ENCODE data around the gene SLC44A3. TPM values are rescaled to one million over a fixed set of nuclear protein-coding genes. Genes with fewer than 3 reads are reported as not detected.

SLC44A3 gene
- total and polyA plus RNA-seq, 2 of the 4 experiments (the other 2 are of a cell fraction) = 0.31 to 0.54 TPM

DNA sequence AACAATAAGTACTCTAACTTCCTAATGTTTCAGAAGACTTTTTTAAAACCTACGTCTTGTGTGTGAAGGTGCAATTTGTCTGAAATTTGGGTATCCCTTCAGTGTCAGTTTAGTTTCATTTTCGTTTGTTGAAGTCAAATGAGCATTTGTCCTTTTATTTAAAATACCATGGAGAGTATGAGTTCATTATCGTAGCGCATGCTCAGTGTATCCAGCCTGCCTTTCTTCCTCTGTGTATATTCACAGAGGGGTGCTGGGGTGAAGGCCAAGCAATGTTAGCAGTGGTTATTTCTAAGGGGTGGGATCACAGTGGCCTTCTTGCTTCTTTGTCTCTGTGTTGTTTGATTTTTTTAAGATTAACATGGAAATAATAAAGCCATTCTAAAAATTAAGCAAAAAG lies 63.5 kb downstream of the SLC44A3 start:
- no TSS peak for BruUV-seq (replicated peaks)
- dilution Hi-C loops (cut with HindIII; ENCODE audit: low sequenced_read_pairs, unreplicated experiment) = no loop called here
- H3K9ac ChIP-seq (ENCODE audit: low read depth, low read length) = peak overlapping the region; percentile 68; the same call in 1 of the 2 replicates

More for the DNA sequence above, 63.5 kb downstream of the SLC44A3 start:
- peak overlapping the region; percentile 76 to 84 for H4K8ac ChIP-seq (ENCODE audit: low read depth in 2 of 2, low read length in 2 of 2)
- no peaks in the 10 kb centered on the region for H3K27me3 ChIP-seq (ENCODE audit: control insufficient read depth, insufficient read depth, low read length)
- peak overlapping the region; percentile 5; the same call in 1 of the 2 replicates for H3K14ac ChIP-seq (replicated peaks; ENCODE audit: low read depth, low read length)
- peak overlapping the region; percentile 95 for H3K18ac ChIP-seq (ENCODE audit: low read depth, low read length)
- peak overlapping the region; percentile 89 for H3K27ac ChIP-seq (ENCODE audit: insufficient read depth, low read length)
- H3K36me3 ChIP-seq (ENCODE audit: control insufficient read depth, insufficient read depth, low read length) = no peaks in the 10 kb centered on the region
- H2AK9ac ChIP-seq (replicated peaks; ENCODE audit: low read depth, low read length, poor library complexity) = no peak overlapping the region
- peaks cover 16% of the 10 kb centered on the region for H3K9me1 ChIP-seq (ENCODE audit: insufficient read depth, low read length)
- H3K4me3 ChIP-seq (ENCODE audit: insufficient read depth, low read depth, low read length) = no peak overlapping the region; the same call in 1 of the 2 replicates
- H3K9me3 ChIP-seq (ENCODE audit: control insufficient read depth, insufficient read depth, low read length) = no peaks in the 10 kb centered on the region
- no CpG with 5 or more reads among the region's 4 CpGs for WGBS, 2 experiments (ENCODE audit: extremely low coverage in 2 of 2, insufficient read length in 1 of 2)
- no peak overlapping the region; the same call in 1 of the 2 replicates for H3K23ac ChIP-seq (ENCODE audit: low read depth, low read length)
- no peak; the same call in none of the 2 replicates for ATAC-seq (ENCODE audit: low read depth)
- H4K5ac ChIP-seq (ENCODE audit: low read depth, low read length) = peak overlapping the region; percentile 61; the same call in 1 of the 2 replicates
- no peak overlapping the region for H2AFZ ChIP-seq (replicated peaks; ENCODE audit: low read length, poor library complexity)
- peak overlapping the region; percentile 48; the same call in 1 of the 3 replicates for H2BK15ac ChIP-seq (ENCODE audit: low read depth, low read length)
- peak overlapping the region; percentile 48; the same call in 1 of the 2 replicates for H3K56ac ChIP-seq (ENCODE audit: extremely low read depth, insufficient read depth, low read length)
- peak overlapping the region; percentile 42; the same call in 1 of the 2 replicates for H3K4ac ChIP-seq (ENCODE audit: low read depth, low read length)
- intact Hi-C loops (cut with micrococcal nuclease) (loop anchor here (2.0 kb wide), 1 partner anchor 29 kb away; no protein-coding TSS in a partner anchor), in situ Hi-C loops (cut with MboI; ENCODE audit: low sequenced_read_pairs) (no loop called here)
- peaks cover 8% of the 10 kb centered on the region for H3K4me1 ChIP-seq (ENCODE audit: control insufficient read depth, insufficient read depth, low read length)
- H2AK5ac ChIP-seq (ENCODE audit: low read depth, low read length) = no peak overlapping the region
- no peaks in the 10 kb centered on the region for H4K20me1 ChIP-seq (ENCODE audit: insufficient read depth, low read length)
- H2BK120ac ChIP-seq (ENCODE audit: low read depth, low read length) = peak overlapping the region; percentile 82; the same call in 1 of the 2 replicates
- CTCF ChIA-PET = no interaction called here
- 0 out of 2 replicates have a peak overlapping the region, but pooled peaks have one; percentile 43 for H4K91ac ChIP-seq (ENCODE audit: insufficient read depth, low read depth, low read length)
- no peaks in the 10 kb centered on the region for H3K79me1 ChIP-seq (ENCODE audit: low read depth in 1 of 2, low read length in 2 of 2)
- TF ChIP-seq BHLHE40 (IDR thresholded peaks at IDR 0.05; ENCODE audit: low read depth, low read length) = no peak
- TF ChIP-seq CHD1 (IDR thresholded peaks at IDR 0.05; ENCODE audit: low read depth, low read length) = no peak
- TF ChIP-seq, protein P1, sequence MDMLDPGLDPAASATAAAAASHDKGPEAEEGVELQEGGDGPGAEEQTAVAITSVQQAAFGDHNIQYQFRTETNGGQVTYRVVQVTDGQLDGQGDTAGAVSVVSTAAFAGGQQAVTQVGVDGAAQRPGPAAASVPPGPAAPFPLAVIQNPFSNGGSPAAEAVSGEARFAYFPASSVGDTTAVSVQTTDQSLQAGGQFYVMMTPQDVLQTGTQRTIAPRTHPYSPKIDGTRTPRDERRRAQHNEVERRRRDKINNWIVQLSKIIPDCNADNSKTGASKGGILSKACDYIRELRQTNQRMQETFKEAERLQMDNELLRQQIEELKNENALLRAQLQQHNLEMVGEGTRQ (IDR thresholded peaks at IDR 0.05; ENCODE audit: low read depth, low read length) = no peak
- TF ChIP-seq CEBPB (IDR thresholded peaks at IDR 0.05; ENCODE audit: low read depth, low read length) = no peak
- no peak for TF ChIP-seq SMC3 (IDR thresholded peaks at IDR 0.05; ENCODE audit: low read depth, low read length)
- TF ChIP-seq POLR2A (IDR thresholded peaks at IDR 0.05; ENCODE audit: low read depth, low read length) = no peak
- no peak for TF ChIP-seq MAFK (IDR thresholded peaks at IDR 0.05; ENCODE audit: low read depth, low read length)
- TF ChIP-seq, protein P2, sequence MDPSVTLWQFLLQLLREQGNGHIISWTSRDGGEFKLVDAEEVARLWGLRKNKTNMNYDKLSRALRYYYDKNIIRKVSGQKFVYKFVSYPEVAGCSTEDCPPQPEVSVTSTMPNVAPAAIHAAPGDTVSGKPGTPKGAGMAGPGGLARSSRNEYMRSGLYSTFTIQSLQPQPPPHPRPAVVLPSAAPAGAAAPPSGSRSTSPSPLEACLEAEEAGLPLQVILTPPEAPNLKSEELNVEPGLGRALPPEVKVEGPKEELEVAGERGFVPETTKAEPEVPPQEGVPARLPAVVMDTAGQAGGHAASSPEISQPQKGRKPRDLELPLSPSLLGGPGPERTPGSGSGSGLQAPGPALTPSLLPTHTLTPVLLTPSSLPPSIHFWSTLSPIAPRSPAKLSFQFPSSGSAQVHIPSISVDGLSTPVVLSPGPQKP (IDR thresholded peaks at IDR 0.05; ENCODE audit: borderline replicate concordance, low read depth, low read length) = no peak
- no peak for TF ChIP-seq RCOR1 (IDR thresholded peaks at IDR 0.05; ENCODE audit: insufficient replicate concordance, low read length)
- no peak for TF ChIP-seq NFE2L2 (IDR thresholded peaks at IDR 0.05; ENCODE audit: low read depth, low read length)
- no peak for TF ChIP-seq MAZ (IDR thresholded peaks at IDR 0.05; ENCODE audit: borderline replicate concordance, low read depth, low read length)
- TF ChIP-seq, protein P3, sequence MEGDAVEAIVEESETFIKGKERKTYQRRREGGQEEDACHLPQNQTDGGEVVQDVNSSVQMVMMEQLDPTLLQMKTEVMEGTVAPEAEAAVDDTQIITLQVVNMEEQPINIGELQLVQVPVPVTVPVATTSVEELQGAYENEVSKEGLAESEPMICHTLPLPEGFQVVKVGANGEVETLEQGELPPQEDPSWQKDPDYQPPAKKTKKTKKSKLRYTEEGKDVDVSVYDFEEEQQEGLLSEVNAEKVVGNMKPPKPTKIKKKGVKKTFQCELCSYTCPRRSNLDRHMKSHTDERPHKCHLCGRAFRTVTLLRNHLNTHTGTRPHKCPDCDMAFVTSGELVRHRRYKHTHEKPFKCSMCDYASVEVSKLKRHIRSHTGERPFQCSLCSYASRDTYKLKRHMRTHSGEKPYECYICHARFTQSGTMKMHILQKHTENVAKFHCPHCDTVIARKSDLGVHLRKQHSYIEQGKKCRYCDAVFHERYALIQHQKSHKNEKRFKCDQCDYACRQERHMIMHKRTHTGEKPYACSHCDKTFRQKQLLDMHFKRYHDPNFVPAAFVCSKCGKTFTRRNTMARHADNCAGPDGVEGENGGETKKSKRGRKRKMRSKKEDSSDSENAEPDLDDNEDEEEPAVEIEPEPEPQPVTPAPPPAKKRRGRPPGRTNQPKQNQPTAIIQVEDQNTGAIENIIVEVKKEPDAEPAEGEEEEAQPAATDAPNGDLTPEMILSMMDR (conservative IDR thresholded peaks at IDR 0.05; ENCODE audit: low read depth, low read length) = no peak
- no peak for TF ChIP-seq FOS (IDR thresholded peaks at IDR 0.05; ENCODE audit: low read depth, low read length)
- no peak for TF ChIP-seq RAD21 (IDR thresholded peaks at IDR 0.05; ENCODE audit: low read length)
- TF ChIP-seq MXI1 (IDR thresholded peaks at IDR 0.05; ENCODE audit: borderline replicate concordance, low read depth, low read length) = no peak
- TF ChIP-seq RFX5 (IDR thresholded peaks at IDR 0.05; ENCODE audit: low read depth, low read length) = no peak
- H2BK5ac ChIP-seq (ENCODE audit: low read depth, low read length, poor library complexity, severe bottlenecking) = peak overlapping the region; percentile 73
- no peak overlapping the region; the same call in 1 of the 2 replicates for H2BK20ac ChIP-seq (ENCODE audit: low read depth, low read length)
- POLR2A ChIA-PET (ENCODE audit: unreplicated experiment) = no interaction called here
- DNase-seq = peak; percentile 66
- peak overlapping the region; percentile 79 for H3K4me2 ChIP-seq (ENCODE audit: low read depth, low read length)

All from IMR-90 (cell line).